CD14-positive monocyte (primary cell): ENCODE measurements around the gene ADCY7. TPM values are rescaled to one million over a fixed set of nuclear protein-coding genes. Genes with fewer than 3 reads are reported as not detected.

Experiments
- DNase-seq, 3 donors: peaks; one replicate each; pipeline ENCODE4 v3.0.0-alpha.2; 2011 to 2022
- H2AFZ ChIP-seq: 2 replicates; pipeline ENCODE4 v1.6.0; 2012; ENCODE audit warnings: mild to moderate bottlenecking, low read depth, low read length, inconsistent platforms; ENCODE audit not compliant: insufficient read depth, poor library complexity, severe bottlenecking
- H3K27ac ChIP-seq, 2 donors: 1 replicate in 1 of 2; 2 replicates in 1 of 2; pipeline ENCODE4 v1.5.1; 2012 to 2013; ENCODE audit warnings: low read length in 2 of 2, control low read depth in 1 of 2, inconsistent platforms in 1 of 2, low read depth in 1 of 2, mild to moderate bottlenecking in 1 of 2
- H3K27me3 ChIP-seq, 2 donors: one replicate each; pipeline versions ENCODE4 v1.6.0 to v1.6.1; 2011 to 2013; ENCODE audit warnings: low read length in 2 of 2; ENCODE audit not compliant: control insufficient read depth in 2 of 2, insufficient read depth in 2 of 2
- H3K36me3 ChIP-seq, 2 donors: replicated peaks in 1 of 2; 1 replicate in 1 of 2; 2 replicates in 1 of 2; pipeline versions ENCODE4 v1.5.1 to v1.6.1; 2012 to 2013; ENCODE audit warnings: low read length in 2 of 2, control low read depth in 1 of 2, inconsistent platforms in 1 of 2, mild to moderate bottlenecking in 1 of 2; ENCODE audit not compliant: insufficient read depth in 2 of 2, control insufficient read depth in 1 of 2
- H3K4me1 ChIP-seq, 2 donors: 1 replicate in 1 of 2; 2 replicates in 1 of 2; pipeline versions ENCODE4 v1.5.1 to v1.6.1; 2012 to 2013; ENCODE audit warnings: low read length in 2 of 2, control low read depth in 1 of 2, inconsistent platforms in 1 of 2, mild to moderate bottlenecking in 1 of 2, moderate library complexity in 1 of 2; ENCODE audit not compliant: insufficient read depth in 2 of 2, control insufficient read depth in 1 of 2
- H3K4me2 ChIP-seq: replicated peaks from 2 replicates; pipeline ENCODE3; 2012; ENCODE audit warnings: low read length, moderate library complexity, mild to moderate bottlenecking; ENCODE audit not compliant: poor library complexity, severe bottlenecking; ENCODE audit errors: extremely low read depth
- H3K4me3 ChIP-seq, 3 experiments: fragments of 200-600 bp in 1 of 3; sonication (generic) in 1 of 3; replicated peaks in 1 of 3; 1 replicate in 2 of 3; 2 replicates in 1 of 3; pipeline ENCODE4 v1.5.1; 2011 to 2013; ENCODE audit warnings: low read length in 3 of 3, mild to moderate bottlenecking in 3 of 3, control low read depth in 2 of 3, low read depth in 2 of 3, inconsistent platforms in 1 of 3, moderate library complexity in 1 of 3
- H3K79me2 ChIP-seq: 2 replicates; pipeline ENCODE4 v1.6.0; 2012; ENCODE audit warnings: mild to moderate bottlenecking, control low read depth, inconsistent platforms, low read length, moderate library complexity; ENCODE audit not compliant: insufficient read depth
- H3K9ac ChIP-seq: 2 replicates; pipeline ENCODE4 v1.6.0; 2017; ENCODE audit warnings: low read length, mild to moderate bottlenecking; ENCODE audit not compliant: insufficient read depth, poor library complexity, severe bottlenecking
- H3K9me3 ChIP-seq, 2 donors: replicated peaks in 1 of 2; 1 replicate in 1 of 2; 2 replicates in 1 of 2; pipeline versions ENCODE4 v1.5.1 to v1.6.1; 2012 to 2013; ENCODE audit warnings: low read length in 2 of 2, control low read depth in 1 of 2; ENCODE audit not compliant: control insufficient read depth in 1 of 2, insufficient read depth in 1 of 2
- H4K20me1 ChIP-seq: 2 replicates; pipeline ENCODE4 v1.6.0; 2012; ENCODE audit warnings: mild to moderate bottlenecking, low read length, control low read depth, moderate library complexity; ENCODE audit not compliant: insufficient read depth
- H3K27ac Mint-ChIP-seq, 7 donors: one replicate each; pipeline ENCODE4 v1.8.0; 2020; ENCODE audit warnings: mild to moderate bottlenecking in 7 of 7, mixed read lengths in 7 of 7, moderate library complexity in 6 of 7, inconsistent platforms in 2 of 7
- H3K27me3 Mint-ChIP-seq, 3 donors: one replicate each; pipeline ENCODE4 v1.8.0; 2021 to 2022; ENCODE audit warnings: low read depth in 3 of 3, mild to moderate bottlenecking in 3 of 3, mixed read lengths in 3 of 3, moderate library complexity in 3 of 3, inconsistent platforms in 1 of 3
- H3K36me3 Mint-ChIP-seq, 2 donors: one replicate each; pipeline ENCODE4 v1.8.0; 2020; ENCODE audit warnings: mixed read lengths in 2 of 2, inconsistent platforms in 1 of 2, mild to moderate bottlenecking in 1 of 2
- H3K4me1 Mint-ChIP-seq: one replicate; pipeline ENCODE4 v1.8.0; 2020; ENCODE audit warnings: mild to moderate bottlenecking, mixed read lengths
- H3K4me3 Mint-ChIP-seq, 2 donors: one replicate each; pipeline ENCODE4 v1.8.0; 2020; ENCODE audit warnings: mild to moderate bottlenecking in 2 of 2, mixed read lengths in 2 of 2, moderate library complexity in 1 of 2
- H3K9me3 Mint-ChIP-seq, 7 donors: one replicate each; pipeline ENCODE4 v1.8.0; 2020 to 2022; ENCODE audit warnings: mixed read lengths in 7 of 7, mild to moderate bottlenecking in 6 of 7, moderate library complexity in 6 of 7, inconsistent platforms in 2 of 7
- CTCF ChIP-seq: fragments of 200-600 bp; IDR thresholded peaks from one replicate; pipeline ENCODE4 v1.8.0; 2022; ENCODE audit warnings: antibody characterized with exemption, mild to moderate bottlenecking
- WGBS: methylation state at CpG from one replicate; pipeline ENCODE4 v1.1.5; 2013; ENCODE audit warnings: missing lambda C conversion rate; ENCODE audit not compliant: insufficient coverage; 5-methylcytosine and 5-hydroxymethylcytosine counted together
- intact Hi-C, 2 donors: fragments of 100-400 bp; cut with micrococcal nuclease; formaldehyde crosslinking; loops; one replicate each; pipeline versions ENCODE4 v1.15.0 to v1.15.1; 2023
- polyA plus RNA-seq, 3 donors: library from polyadenylated mRNA; depleted of rRNA in 1 of 3; unstranded in 2 of 3; stranded (reverse) in 1 of 3; fragments of 300-500 nt in 2 of 3; fragments of >200 nt in 1 of 3; fragmentation: Illumina TruSeq in 2 of 3; gene quantifications; 1 replicate in 2 of 3; 2 replicates in 1 of 3; pipeline ENCODE4 v1.2.3, GENCODE V29; 2012 to 2021

The ADCY7 gene
- polyA plus RNA-seq, 3 donors: 53.1 to 230 (median 91.5) TPM

- Histone ChIP-seq H3K4me3 (no peak overlapping the region), H3K4me2 (no peak overlapping the region), H3K27ac (no peak overlapping the region), H2AFZ (no peak overlapping the region), H3K9ac (no peak overlapping the region), H3K79me2 (peaks cover 67% of the 10 kb centered on the region), H4K20me1 (peaks cover 100% of the 10 kb centered on the region), H3K36me3 (peaks cover 93 to 100% of the 10 kb centered on the region in 2 donors), H3K4me1 (no peaks in the 10 kb centered on the region), H3K27me3 (no peaks in the 10 kb centered on the region), H3K9me3 (no peaks in the 10 kb centered on the region)
- H3K27me3 Mint-ChIP-seq: no peaks in the 10 kb centered on the region
- H3K27ac Mint-ChIP-seq: peak overlapping the region in 1 of 7 donors; percentile 10
- 92% methylated on average over 10 of the region's 12 CpGs for WGBS
- no peak for TF ChIP-seq CTCF
- H3K9me3 Mint-ChIP-seq: no peaks in the 10 kb centered on the region
- H3K4me3 Mint-ChIP-seq: no peak overlapping the region
- no peak for DNase-seq
- no peaks in the 10 kb centered on the region for H3K4me1 Mint-ChIP-seq
- intact Hi-C loops: no loop called here
- peaks cover 82 to 98% of the 10 kb centered on the region in 2 donors for H3K36me3 Mint-ChIP-seq
Measured at GRCh38 chr16:50299508-50300105, 33.3 kb downstream of the ADCY7 start.

- 98% methylated on average over 20 of the region's 23 CpGs for WGBS
Measured at GRCh38 chr16:50300942-50301625, 34.7 kb downstream of the ADCY7 start.

More at GRCh38 chr16:50300942-50301625, 34.7 kb downstream of the ADCY7 start:
- H3K27ac Mint-ChIP-seq: peak overlapping the region in 1 of 7 donors; percentile 63
- peaks cover 61% of the 10 kb centered on the region for H3K79me2 ChIP-seq
- H3K36me3 ChIP-seq: peaks cover 95 to 100% of the 10 kb centered on the region in 2 donors
- no peak overlapping the region for H3K27ac ChIP-seq
- no peaks in the 10 kb centered on the region for H3K27me3 Mint-ChIP-seq
- H3K9me3 ChIP-seq: no peaks in the 10 kb centered on the region
- H3K36me3 Mint-ChIP-seq: peaks cover 78 to 98% of the 10 kb centered on the region in 2 donors
- H3K9me3 Mint-ChIP-seq: no peaks in the 10 kb centered on the region
- no peak overlapping the region for H3K9ac ChIP-seq
- H3K4me3 Mint-ChIP-seq: no peak overlapping the region
- no peak for DNase-seq
- no peaks in the 10 kb centered on the region for H3K4me1 ChIP-seq
- H3K4me1 Mint-ChIP-seq: no peaks in the 10 kb centered on the region
- no peak for TF ChIP-seq CTCF
- H2AFZ ChIP-seq: no peak overlapping the region
- no peaks in the 10 kb centered on the region for H3K27me3 ChIP-seq
- H3K4me2 ChIP-seq: no peak overlapping the region
- H3K4me3 ChIP-seq: no peak overlapping the region
- peaks cover 100% of the 10 kb centered on the region for H4K20me1 ChIP-seq
- intact Hi-C loops: no loop called here
